Right lobe of liver (tissue), 4 donors: ENCODE data around the gene STK4.

Experiments
- POLR2A ChIP-seq: fragments of 450-650 bp; IDR thresholded peaks from one replicate; pipeline ENCODE4 v1.6.1; 2017; ENCODE audit warnings: antibody characterized with exemption, mild to moderate bottlenecking
- TF ChIP-seq, protein P1 (sequence below), 4 donors: fragments of 200-600 bp in 3 of 4; fragments of 450-650 bp in 1 of 4; IDR thresholded peaks; one replicate each; pipeline versions ENCODE4 v1.5.1 to v1.8.0; 2016 to 2022; ENCODE audit warnings: antibody characterized with exemption in 4 of 4, mild to moderate bottlenecking in 2 of 4
- donor health status: DM: no; HTN: no; CAD: no.
- donor health status: DM: no; HTN: no; CAD: no.
- donor health status: DM: no; HTN: yes; CAD: no.

DNA sequence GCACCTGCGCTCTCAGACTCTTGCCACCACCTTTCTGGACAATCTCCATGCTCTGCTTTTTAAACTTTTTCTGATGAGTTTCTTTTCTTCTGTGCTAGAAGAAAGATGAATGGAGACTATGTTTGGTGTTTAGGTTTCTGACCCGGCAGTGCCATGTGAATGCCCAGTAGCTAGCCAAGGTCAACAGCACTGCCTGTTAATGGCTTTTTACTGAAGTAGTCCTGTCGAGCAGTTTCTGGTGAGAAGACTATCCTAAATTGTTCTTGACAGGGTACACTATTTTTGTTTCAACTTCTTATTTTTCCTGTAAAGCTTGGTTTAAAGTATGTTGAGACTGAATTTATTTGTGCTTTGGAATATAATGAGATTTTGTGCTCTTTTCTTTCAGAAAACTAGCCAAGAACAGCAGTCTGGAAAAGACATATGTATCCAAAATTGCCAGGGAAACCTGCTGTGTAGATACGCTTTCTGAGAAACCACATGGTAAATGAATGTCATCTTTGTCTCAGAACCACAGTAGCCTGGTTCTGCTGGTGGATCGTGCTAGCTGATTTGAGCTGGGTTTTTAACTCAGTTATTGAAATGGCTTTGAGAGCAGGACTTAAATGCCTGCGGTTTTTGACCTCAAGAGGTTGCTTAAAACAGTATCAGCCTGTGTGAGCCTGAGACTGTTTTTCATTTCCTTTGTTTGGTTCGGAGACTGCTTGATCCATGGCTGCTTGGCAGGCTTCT is 86.6 kb downstream of the STK4 start:
- TF ChIP-seq, protein P1, sequence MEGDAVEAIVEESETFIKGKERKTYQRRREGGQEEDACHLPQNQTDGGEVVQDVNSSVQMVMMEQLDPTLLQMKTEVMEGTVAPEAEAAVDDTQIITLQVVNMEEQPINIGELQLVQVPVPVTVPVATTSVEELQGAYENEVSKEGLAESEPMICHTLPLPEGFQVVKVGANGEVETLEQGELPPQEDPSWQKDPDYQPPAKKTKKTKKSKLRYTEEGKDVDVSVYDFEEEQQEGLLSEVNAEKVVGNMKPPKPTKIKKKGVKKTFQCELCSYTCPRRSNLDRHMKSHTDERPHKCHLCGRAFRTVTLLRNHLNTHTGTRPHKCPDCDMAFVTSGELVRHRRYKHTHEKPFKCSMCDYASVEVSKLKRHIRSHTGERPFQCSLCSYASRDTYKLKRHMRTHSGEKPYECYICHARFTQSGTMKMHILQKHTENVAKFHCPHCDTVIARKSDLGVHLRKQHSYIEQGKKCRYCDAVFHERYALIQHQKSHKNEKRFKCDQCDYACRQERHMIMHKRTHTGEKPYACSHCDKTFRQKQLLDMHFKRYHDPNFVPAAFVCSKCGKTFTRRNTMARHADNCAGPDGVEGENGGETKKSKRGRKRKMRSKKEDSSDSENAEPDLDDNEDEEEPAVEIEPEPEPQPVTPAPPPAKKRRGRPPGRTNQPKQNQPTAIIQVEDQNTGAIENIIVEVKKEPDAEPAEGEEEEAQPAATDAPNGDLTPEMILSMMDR (IDR thresholded peaks at IDR 0.05), result no peak
- no peak for TF ChIP-seq POLR2A
